Neural cell (in vitro differentiated cells): ENCODE data around the gene ABCC9. TPM values are rescaled to one million over a fixed set of nuclear protein-coding genes. Genes with fewer than 3 reads are reported as not detected.

Experiments used
- H2AFZ ChIP-seq: fragments of 200-600, 300-800 bp; sonication (generic), shearing (Covaris generic); 2 replicates; pipeline ENCODE4 v1.6.0; 2014; ENCODE audit warnings: low read depth, mild to moderate bottlenecking, antibody characterized with exemption, low read length, moderate library complexity
- H3F3A ChIP-seq: fragments of 200-600 bp; shearing (Covaris generic); 2 replicates; pipeline ENCODE4 v1.6.1; 2016; ENCODE audit warnings: mild to moderate bottlenecking, moderate library complexity, mixed read lengths, antibody characterized with exemption, low read length; ENCODE audit not compliant: insufficient read depth, poor library complexity, severe bottlenecking
- H3K27ac ChIP-seq: fragments of 200-600, 300-800 bp; sonication (generic), shearing (Covaris generic); 2 replicates; pipeline ENCODE4 v1.5.1; 2014; ENCODE audit warnings: mild to moderate bottlenecking, low read length, moderate library complexity
- H3K27me3 ChIP-seq: fragments of 300-800, 200-600 bp; sonication (generic), shearing (Covaris generic); 2 replicates; pipeline ENCODE4 v1.6.0; 2014; ENCODE audit warnings: mild to moderate bottlenecking, low read depth, low read length, moderate library complexity; ENCODE audit not compliant: insufficient read depth
- H3K36me3 ChIP-seq: fragments of 300-800, 200-600 bp; sonication (generic), shearing (Covaris generic); 2 replicates; pipeline ENCODE4 v1.5.1; 2014; ENCODE audit warnings: mild to moderate bottlenecking, antibody characterized with exemption, low read length, moderate library complexity; ENCODE audit not compliant: insufficient read depth
- H3K4me2 ChIP-seq: fragments of 300-800, 200-600 bp; sonication (generic), shearing (Covaris generic); 2 replicates; pipeline ENCODE4 v1.6.0; 2014; ENCODE audit warnings: mild to moderate bottlenecking, low read length
- H3K4me3 ChIP-seq: fragments of 300-800, 200-600 bp; sonication (generic), shearing (Covaris generic); 2 replicates; pipeline ENCODE4 v1.5.1; 2014; ENCODE audit warnings: mild to moderate bottlenecking, low read length, moderate library complexity
- H3K79me2 ChIP-seq: fragments of 200-600 bp; shearing (Covaris generic); replicated peaks from 2 replicates; pipeline ENCODE4 v1.6.0; 2014; ENCODE audit warnings: mild to moderate bottlenecking, low read length, moderate library complexity; ENCODE audit not compliant: insufficient read depth
- H3K9ac ChIP-seq: fragments of 300-800, 200-600 bp; sonication (generic), shearing (Covaris generic); 2 replicates; pipeline ENCODE4 v1.6.1; 2016; ENCODE audit warnings: mild to moderate bottlenecking, low read length, mixed read lengths
- H3K9me2 ChIP-seq: fragments of 200-600 bp; shearing (Covaris generic); 2 replicates; pipeline ENCODE4 v1.6.1; 2016; ENCODE audit warnings: mild to moderate bottlenecking, low read length, mixed read lengths; ENCODE audit not compliant: insufficient read depth
- H3K9me3 ChIP-seq: fragments of 200-600, 300-800 bp; sonication (generic), shearing (Covaris generic); 2 replicates; pipeline ENCODE4 v1.6.1; 2016; ENCODE audit warnings: mild to moderate bottlenecking, mixed run types, low read length, moderate library complexity, mixed read lengths
- H4K20me1 ChIP-seq: fragments of 200-600 bp; shearing (Covaris generic); 2 replicates; pipeline ENCODE4 v1.6.1; 2016; ENCODE audit warnings: mild to moderate bottlenecking, mixed run types; ENCODE audit not compliant: insufficient read depth
- EP300 ChIP-seq: fragments of 450-650 bp; conservative IDR thresholded peaks from 2 replicates; pipeline ENCODE4 v1.6.1; 2014; ENCODE audit warnings: antibody characterized with exemption, mild to moderate bottlenecking, moderate library complexity; ENCODE audit not compliant: poor library complexity, severe bottlenecking
- EZH2 ChIP-seq: fragments of 200-600, 300-800 bp; shearing (Covaris generic), sonication (generic); IDR thresholded peaks from 2 replicates; pipeline ENCODE4 v1.6.1; 2014; ENCODE audit warnings: antibody characterized with exemption, low read length, borderline replicate concordance, mild to moderate bottlenecking; ENCODE audit not compliant: insufficient read depth, poor library complexity, severe bottlenecking
- MXI1 ChIP-seq: fragments of 450-650 bp; conservative IDR thresholded peaks from 2 replicates; pipeline ENCODE4 v1.6.1; 2014; ENCODE audit warnings: antibody characterized with exemption, mild to moderate bottlenecking; ENCODE audit not compliant: poor library complexity, severe bottlenecking
- POLR2AphosphoS5 ChIP-seq: IDR thresholded peaks from 2 replicates; pipeline ENCODE4 v1.6.1; 2012
- RAD21 ChIP-seq: fragments of 450-650 bp; conservative IDR thresholded peaks from 2 replicates; pipeline ENCODE4 v1.6.1; 2014; ENCODE audit warnings: antibody characterized with exemption, mild to moderate bottlenecking, moderate library complexity
- SMC3 ChIP-seq: fragments of 450-650 bp; conservative IDR thresholded peaks from 2 replicates; pipeline ENCODE4 v1.6.1; 2014; ENCODE audit warnings: antibody characterized with exemption, mild to moderate bottlenecking, moderate library complexity; ENCODE audit not compliant: poor library complexity
- TAF1 ChIP-seq: IDR thresholded peaks from 2 replicates; pipeline ENCODE4 v1.6.1; 2012; ENCODE audit warnings: low read depth
- polyA plus RNA-seq: library from polyadenylated mRNA; depleted of rRNA; stranded (reverse); fragments of >200 nt; gene quantifications from 2 replicates; pipeline ENCODE4 v1.2.3, GENCODE V29; 2014
- TF ChIP-seq, protein P1 (sequence below): fragments of 450-650 bp; IDR thresholded peaks from 2 replicates; pipeline ENCODE4 v1.5.1; 2014; ENCODE audit warnings: antibody characterized with exemption, mild to moderate bottlenecking, moderate library complexity; ENCODE audit not compliant: poor library complexity, severe bottlenecking
- TF ChIP-seq, protein P2 (sequence below): IDR thresholded peaks from 2 replicates; pipeline ENCODE4 v1.6.1; 2012; ENCODE audit warnings: borderline replicate concordance

Gene ABCC9
- polyA plus RNA-seq, 1 donor from 2014 or later, result 0.32 TPM

DNA sequence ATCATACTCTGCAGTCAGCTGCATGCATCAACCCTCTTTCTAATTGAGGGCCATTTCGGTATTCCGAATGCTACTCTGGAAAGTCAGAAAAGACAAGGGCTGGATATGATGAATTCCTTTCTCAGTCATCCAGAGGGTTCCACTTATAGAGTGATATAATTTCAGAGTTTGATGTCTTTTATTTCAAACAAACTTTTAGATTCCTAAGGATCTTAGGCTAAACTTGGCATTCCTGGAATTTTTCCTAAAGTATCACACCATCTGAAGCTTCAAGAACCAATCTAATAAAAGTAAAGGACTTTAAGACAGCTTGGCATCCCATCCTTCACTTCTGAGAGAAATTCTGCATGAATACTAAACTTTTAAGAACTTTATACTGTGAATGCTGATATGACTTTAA is 97.4 kb downstream of the ABCC9 start:
- H4K20me1 ChIP-seq, result no peaks in the 10 kb centered on the region
- H3K9me2 ChIP-seq, result no peaks in the 10 kb centered on the region
- no peak overlapping the region for H3K4me2 ChIP-seq
- no peaks in the 10 kb centered on the region for H3K36me3 ChIP-seq
- no peak overlapping the region for H3K27ac ChIP-seq
- H2AFZ ChIP-seq, result no peak overlapping the region
- no peaks in the 10 kb centered on the region for H3F3A ChIP-seq
- H3K79me2 ChIP-seq, result no peaks in the 10 kb centered on the region
- H3K9me3 ChIP-seq, result no peaks in the 10 kb centered on the region
- H3K4me3 ChIP-seq, result no peak overlapping the region
- no peak overlapping the region for H3K9ac ChIP-seq
- no peaks in the 10 kb centered on the region for H3K27me3 ChIP-seq
- TF ChIP-seq SMC3, result no peak
- no peak for TF ChIP-seq EZH2

DNA sequence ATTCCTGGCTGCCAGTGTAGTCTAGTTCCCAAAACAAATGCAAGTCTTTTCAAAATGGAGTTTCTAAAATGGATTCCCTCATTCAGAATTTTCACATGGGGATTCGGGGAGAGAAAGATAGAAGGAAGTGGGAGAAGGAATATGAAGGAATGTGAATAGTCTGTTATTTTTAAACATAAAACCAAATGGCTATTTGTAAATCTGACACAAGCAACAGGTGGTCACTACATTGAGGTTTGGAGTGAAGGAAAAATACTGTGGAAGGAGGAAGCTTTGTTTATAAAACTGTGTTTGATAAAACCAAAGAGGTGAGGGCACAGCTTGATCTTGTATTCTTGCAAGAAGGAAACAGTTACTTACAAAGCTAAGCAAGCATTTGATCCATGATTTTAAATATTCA is 101.5 kb downstream of the ABCC9 start:
- H3K36me3 ChIP-seq, result no peaks in the 10 kb centered on the region
- TF ChIP-seq MXI1 (no peak), RAD21 (no peak), POLR2AphosphoS5 (no peak), EZH2 (no peak), SMC3 (no peak), TAF1 (no peak), EP300 (no peak)
- TF ChIP-seq, protein P1, sequence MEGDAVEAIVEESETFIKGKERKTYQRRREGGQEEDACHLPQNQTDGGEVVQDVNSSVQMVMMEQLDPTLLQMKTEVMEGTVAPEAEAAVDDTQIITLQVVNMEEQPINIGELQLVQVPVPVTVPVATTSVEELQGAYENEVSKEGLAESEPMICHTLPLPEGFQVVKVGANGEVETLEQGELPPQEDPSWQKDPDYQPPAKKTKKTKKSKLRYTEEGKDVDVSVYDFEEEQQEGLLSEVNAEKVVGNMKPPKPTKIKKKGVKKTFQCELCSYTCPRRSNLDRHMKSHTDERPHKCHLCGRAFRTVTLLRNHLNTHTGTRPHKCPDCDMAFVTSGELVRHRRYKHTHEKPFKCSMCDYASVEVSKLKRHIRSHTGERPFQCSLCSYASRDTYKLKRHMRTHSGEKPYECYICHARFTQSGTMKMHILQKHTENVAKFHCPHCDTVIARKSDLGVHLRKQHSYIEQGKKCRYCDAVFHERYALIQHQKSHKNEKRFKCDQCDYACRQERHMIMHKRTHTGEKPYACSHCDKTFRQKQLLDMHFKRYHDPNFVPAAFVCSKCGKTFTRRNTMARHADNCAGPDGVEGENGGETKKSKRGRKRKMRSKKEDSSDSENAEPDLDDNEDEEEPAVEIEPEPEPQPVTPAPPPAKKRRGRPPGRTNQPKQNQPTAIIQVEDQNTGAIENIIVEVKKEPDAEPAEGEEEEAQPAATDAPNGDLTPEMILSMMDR, result no peak
- TF ChIP-seq, protein P2, sequence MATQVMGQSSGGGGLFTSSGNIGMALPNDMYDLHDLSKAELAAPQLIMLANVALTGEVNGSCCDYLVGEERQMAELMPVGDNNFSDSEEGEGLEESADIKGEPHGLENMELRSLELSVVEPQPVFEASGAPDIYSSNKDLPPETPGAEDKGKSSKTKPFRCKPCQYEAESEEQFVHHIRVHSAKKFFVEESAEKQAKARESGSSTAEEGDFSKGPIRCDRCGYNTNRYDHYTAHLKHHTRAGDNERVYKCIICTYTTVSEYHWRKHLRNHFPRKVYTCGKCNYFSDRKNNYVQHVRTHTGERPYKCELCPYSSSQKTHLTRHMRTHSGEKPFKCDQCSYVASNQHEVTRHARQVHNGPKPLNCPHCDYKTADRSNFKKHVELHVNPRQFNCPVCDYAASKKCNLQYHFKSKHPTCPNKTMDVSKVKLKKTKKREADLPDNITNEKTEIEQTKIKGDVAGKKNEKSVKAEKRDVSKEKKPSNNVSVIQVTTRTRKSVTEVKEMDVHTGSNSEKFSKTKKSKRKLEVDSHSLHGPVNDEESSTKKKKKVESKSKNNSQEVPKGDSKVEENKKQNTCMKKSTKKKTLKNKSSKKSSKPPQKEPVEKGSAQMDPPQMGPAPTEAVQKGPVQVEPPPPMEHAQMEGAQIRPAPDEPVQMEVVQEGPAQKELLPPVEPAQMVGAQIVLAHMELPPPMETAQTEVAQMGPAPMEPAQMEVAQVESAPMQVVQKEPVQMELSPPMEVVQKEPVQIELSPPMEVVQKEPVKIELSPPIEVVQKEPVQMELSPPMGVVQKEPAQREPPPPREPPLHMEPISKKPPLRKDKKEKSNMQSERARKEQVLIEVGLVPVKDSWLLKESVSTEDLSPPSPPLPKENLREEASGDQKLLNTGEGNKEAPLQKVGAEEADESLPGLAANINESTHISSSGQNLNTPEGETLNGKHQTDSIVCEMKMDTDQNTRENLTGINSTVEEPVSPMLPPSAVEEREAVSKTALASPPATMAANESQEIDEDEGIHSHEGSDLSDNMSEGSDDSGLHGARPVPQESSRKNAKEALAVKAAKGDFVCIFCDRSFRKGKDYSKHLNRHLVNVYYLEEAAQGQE, result no peak

DNA sequence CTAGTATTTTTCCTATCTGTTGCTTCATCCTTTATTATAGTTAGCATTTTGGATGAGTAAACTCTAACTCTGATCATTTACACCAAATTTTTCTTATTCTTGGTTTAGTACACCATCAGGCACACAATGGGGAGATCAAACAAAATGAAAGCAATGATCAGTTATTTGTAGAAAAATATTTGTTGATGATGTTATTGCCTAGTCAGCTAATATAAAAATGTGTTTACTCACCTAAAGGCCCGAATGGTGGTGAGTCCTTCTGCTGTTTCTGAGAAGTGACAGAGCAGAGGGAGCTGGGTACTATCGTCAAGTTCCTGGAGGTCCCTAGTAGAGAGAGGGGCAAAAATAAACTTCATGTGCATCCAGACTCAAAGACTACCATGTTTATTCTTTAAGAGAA is 103.4 kb downstream of the ABCC9 start:
- Histone ChIP-seq H3K9me2 (no peaks in the 10 kb centered on the region), H3K4me3 (no peak overlapping the region), H3K4me2 (no peak overlapping the region), H3F3A (no peaks in the 10 kb centered on the region), H3K79me2 (no peaks in the 10 kb centered on the region), H2AFZ (no peak overlapping the region), H3K9ac (no peak overlapping the region), H4K20me1 (no peaks in the 10 kb centered on the region), H3K9me3 (no peaks in the 10 kb centered on the region), H3K27ac (no peak overlapping the region), H3K27me3 (no peaks in the 10 kb centered on the region), H3K36me3 (no peaks in the 10 kb centered on the region)
- TF ChIP-seq POLR2AphosphoS5, result no peak
- TF ChIP-seq, protein P2, result no peak
- no peak for TF ChIP-seq EZH2
- TF ChIP-seq SMC3, result no peak
- TF ChIP-seq, protein P1, result no peak
- no peak for TF ChIP-seq RAD21
- no peak for TF ChIP-seq EP300
- TF ChIP-seq TAF1, result no peak
- no peak for TF ChIP-seq MXI1

More for the DNA sequence above, 101.5 kb downstream of the ABCC9 start:
- Histone ChIP-seq H3K9me2 (no peaks in the 10 kb centered on the region), H3K27me3 (no peaks in the 10 kb centered on the region), H3K27ac (no peak overlapping the region), H3F3A (no peaks in the 10 kb centered on the region), H3K9ac (no peak overlapping the region), H3K79me2 (no peaks in the 10 kb centered on the region), H3K9me3 (no peaks in the 10 kb centered on the region), H3K4me3 (no peak overlapping the region), H3K4me2 (no peak overlapping the region), H4K20me1 (no peaks in the 10 kb centered on the region), H2AFZ (no peak overlapping the region)
